Lower leg skin (tissue), 4 donors: Measurements from ENCODE around the gene CXCL14. TPM values are rescaled to one million over a fixed set of nuclear protein-coding genes. Genes with fewer than 3 reads are reported as not detected.
A peak's percentile ranks its signal among the peaks of the same experiment; 100 is the strongest.

ENCODE experiments used
- DNase-seq, 2 donors: peaks; one replicate each; pipeline ENCODE4 v3.0.0-alpha.2; 2019; ENCODE audit warnings: low spot score in 2 of 2
- H3K4me3 ChIP-seq: fragments of 200-600 bp; sonication (generic); 2 replicates; pipeline ENCODE4 v1.5.1; 2017; ENCODE audit warnings: mild to moderate bottlenecking, low read depth; ENCODE audit not compliant: poor library complexity, severe bottlenecking
- POLR2A ChIP-seq, 2 donors: fragments of 450-650 bp; IDR thresholded peaks; one replicate each; pipeline ENCODE4 v1.6.1; 2016 to 2017; ENCODE audit warnings: antibody characterized with exemption in 2 of 2, mild to moderate bottlenecking in 1 of 2, moderate library complexity in 1 of 2
- WGBS, 2 donors: methylation state at CpG; one replicate each; pipeline ENCODE4 v1.1.5; 2018; 5-methylcytosine and 5-hydroxymethylcytosine counted together
- intact Hi-C: fragments of 100-400 bp; cut with DNase I; formaldehyde crosslinking; loops from one replicate; pipeline ENCODE4 v1.15.0; 2023; ENCODE audit warnings: low total_unique reads
- total RNA-seq, 4 donors: library from RNA; depleted of rRNA; stranded (reverse); fragments of >200 nt; gene quantifications; one replicate each; pipeline ENCODE4 v1.1.0, GENCODE V29; 2016
- TF ChIP-seq, protein P1 (sequence below), 3 donors: fragments of 450-650 bp; IDR thresholded peaks; one replicate each; pipeline ENCODE4 v1.5.1; 2016; ENCODE audit warnings: antibody characterized with exemption in 3 of 3, mild to moderate bottlenecking in 3 of 3, moderate library complexity in 2 of 3

CXCL14 gene
- total RNA-seq, 4 donors from 2014 or later = 157 to 344 (median 251) TPM

DNA sequence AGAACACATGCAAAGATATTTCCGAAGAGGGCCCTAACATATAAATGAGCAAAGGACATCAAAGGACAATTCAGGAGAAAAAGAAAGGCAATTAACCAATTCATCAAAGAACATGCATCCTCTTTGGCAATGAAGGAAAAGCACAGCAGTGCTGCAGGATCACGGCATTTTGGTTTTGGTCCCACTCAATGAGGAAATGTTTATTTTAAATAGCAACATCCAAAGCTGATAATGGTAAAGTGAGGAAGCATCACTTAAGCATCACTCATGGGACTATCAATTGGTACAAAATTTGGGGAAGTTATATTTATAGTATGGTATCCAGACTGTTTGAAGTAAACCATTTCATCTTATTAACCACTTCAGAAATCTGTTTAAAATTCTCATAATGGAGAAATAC, 5.5 kb upstream of the CXCL14 start:
- no peak for TF ChIP-seq POLR2A (IDR thresholded peaks at IDR 0.05)
- TF ChIP-seq, protein P1, sequence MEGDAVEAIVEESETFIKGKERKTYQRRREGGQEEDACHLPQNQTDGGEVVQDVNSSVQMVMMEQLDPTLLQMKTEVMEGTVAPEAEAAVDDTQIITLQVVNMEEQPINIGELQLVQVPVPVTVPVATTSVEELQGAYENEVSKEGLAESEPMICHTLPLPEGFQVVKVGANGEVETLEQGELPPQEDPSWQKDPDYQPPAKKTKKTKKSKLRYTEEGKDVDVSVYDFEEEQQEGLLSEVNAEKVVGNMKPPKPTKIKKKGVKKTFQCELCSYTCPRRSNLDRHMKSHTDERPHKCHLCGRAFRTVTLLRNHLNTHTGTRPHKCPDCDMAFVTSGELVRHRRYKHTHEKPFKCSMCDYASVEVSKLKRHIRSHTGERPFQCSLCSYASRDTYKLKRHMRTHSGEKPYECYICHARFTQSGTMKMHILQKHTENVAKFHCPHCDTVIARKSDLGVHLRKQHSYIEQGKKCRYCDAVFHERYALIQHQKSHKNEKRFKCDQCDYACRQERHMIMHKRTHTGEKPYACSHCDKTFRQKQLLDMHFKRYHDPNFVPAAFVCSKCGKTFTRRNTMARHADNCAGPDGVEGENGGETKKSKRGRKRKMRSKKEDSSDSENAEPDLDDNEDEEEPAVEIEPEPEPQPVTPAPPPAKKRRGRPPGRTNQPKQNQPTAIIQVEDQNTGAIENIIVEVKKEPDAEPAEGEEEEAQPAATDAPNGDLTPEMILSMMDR (IDR thresholded peaks at IDR 0.05) = no peak
- no peak for DNase-seq
- intact Hi-C loops = no loop called here
- WGBS, 2 donors = 71 to 72% methylated on average over 2 of the region's 2 CpGs
- no peak overlapping the region for H3K4me3 ChIP-seq

DNA sequence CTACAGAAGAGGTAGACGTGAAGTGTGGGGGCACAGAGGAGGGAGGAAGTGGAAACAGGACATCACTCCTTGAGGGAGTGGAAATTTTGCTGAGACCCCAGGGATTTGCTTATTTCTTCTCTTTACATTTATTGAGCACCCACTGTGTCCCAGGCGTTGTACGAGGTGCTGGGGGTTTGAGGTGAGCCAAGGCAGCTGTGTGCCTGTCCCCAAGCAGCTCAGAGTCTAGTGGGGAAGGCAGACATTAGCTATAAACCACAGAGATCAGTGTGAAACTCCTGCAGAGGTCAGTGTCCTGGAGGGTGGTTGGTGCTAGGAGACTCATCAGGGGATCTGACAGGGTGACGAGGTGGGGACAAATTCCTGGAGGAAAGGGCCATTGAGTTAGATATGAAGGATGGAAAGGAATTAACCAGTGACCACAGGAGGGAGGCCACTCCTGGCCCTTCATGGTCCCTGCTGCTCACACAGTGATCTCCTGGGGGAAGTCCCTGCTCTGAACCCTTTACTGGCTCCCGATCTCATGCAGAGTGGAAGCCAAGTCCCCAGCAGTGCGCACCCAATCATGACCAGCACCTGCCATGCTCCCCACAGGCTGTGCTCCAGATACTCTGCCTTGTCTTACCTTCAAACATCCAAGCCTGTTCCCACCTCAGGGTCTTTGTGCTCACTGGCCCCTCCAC, 3.4 kb upstream of the CXCL14 start:
- no peak for TF ChIP-seq POLR2A (IDR thresholded peaks at IDR 0.05)
- TF ChIP-seq, protein P1 (IDR thresholded peaks at IDR 0.05) = no peak
- no peak overlapping the region for H3K4me3 ChIP-seq
- intact Hi-C loops = no loop called here
- 69 to 70% methylated on average over 6 of the region's 6 CpGs for WGBS, 2 donors
- DNase-seq = no peak

- intact Hi-C loops = no loop called here
- H3K4me3 ChIP-seq = peak overlapping the region; percentile 31
- TF ChIP-seq, protein P1 (IDR thresholded peaks at IDR 0.05) = no peak
- no peak for TF ChIP-seq POLR2A (IDR thresholded peaks at IDR 0.05)
- no peak for DNase-seq
- 2 to 4% methylated on average over 19 of the region's 21 CpGs for WGBS, 2 donors
These were observed 496 bp downstream of the CXCL14 start for GRCh38 chr5:135578305-135578684.

- no peak for DNase-seq
- intact Hi-C loops = no loop called here
These were observed 1.4 kb downstream of the CXCL14 start for GRCh38 chr5:135577421-135577820.

GRCh38 chr5:135576075-135576599, 2.7 kb downstream of the CXCL14 start:
- intact Hi-C loops = no loop called here
- TF ChIP-seq, protein P1 (IDR thresholded peaks at IDR 0.05) = no peak
- TF ChIP-seq POLR2A (IDR thresholded peaks at IDR 0.05) = no peak
- no peak overlapping the region for H3K4me3 ChIP-seq
- DNase-seq = no peak
- 29 to 38% methylated on average over 6 of the region's 6 CpGs for WGBS, 2 donors

More at GRCh38 chr5:135577421-135577820, 1.4 kb downstream of the CXCL14 start:
- TF ChIP-seq POLR2A (IDR thresholded peaks at IDR 0.05) = no peak
- TF ChIP-seq, protein P1 (IDR thresholded peaks at IDR 0.05) = no peak
- H3K4me3 ChIP-seq = peak overlapping the region; percentile 31
- 6 to 16% methylated on average over 8 of the region's 8 CpGs for WGBS, 2 donors
